Superior temporal gyrus (tissue), 1 donor: Measurements from ENCODE around the gene ZNF837.
A peak's percentile ranks its signal among the peaks of the same experiment; 100 is the strongest.

ENCODE experiments used
- DNase-seq: peaks from one replicate; pipeline ENCODE4 v3.0.0-alpha.2; 2016; ENCODE audit errors: extremely low spot score

The ZNF837 gene

DNA sequence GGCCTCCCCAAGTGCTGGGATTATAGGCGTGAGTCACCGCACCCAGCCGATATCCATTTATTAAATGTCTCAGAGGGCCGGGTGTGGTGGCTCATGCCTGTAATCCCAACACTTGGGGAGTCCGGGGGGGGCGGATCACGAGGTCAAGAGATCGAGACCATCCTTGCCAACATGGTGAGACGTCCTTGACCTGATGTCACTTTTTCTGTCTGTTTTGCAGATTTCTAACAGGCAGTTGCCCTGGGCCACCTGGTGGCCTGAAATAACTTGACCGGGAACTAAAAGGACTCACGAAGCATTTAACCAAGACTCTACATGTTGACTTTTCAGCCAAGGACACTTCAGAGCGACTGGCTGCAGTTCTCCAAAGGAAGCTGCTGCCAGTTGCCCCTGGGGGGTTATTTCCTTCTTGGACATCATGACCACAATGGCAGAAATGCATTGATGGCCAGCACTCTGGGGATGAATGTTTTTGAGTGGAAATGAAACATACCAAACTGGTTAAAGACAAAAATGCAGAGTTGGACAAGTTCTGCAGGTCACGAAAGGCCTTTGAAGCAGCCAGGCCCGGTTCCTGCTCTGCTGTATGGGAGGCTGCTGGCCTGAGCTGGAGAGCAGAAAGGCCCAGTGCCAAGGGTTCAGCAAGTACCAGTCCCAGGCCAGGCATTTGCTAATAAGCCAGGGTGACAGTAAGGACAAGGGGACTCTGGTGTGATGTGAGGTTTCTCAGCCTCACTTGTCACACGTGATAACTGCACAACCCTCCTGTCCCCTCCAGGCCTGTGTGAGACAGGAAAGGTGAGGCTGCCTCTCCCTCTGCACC is 8.3 kb downstream of the ZNF837 start:
- no peak for DNase-seq

- no peak for DNase-seq
Measured at GRCh38 chr19:58368561-58369360, 12.1 kb downstream of the ZNF837 start.

- no peak for DNase-seq
Measured at GRCh38 chr19:58367698-58368454, 13.0 kb downstream of the ZNF837 start.

DNA sequence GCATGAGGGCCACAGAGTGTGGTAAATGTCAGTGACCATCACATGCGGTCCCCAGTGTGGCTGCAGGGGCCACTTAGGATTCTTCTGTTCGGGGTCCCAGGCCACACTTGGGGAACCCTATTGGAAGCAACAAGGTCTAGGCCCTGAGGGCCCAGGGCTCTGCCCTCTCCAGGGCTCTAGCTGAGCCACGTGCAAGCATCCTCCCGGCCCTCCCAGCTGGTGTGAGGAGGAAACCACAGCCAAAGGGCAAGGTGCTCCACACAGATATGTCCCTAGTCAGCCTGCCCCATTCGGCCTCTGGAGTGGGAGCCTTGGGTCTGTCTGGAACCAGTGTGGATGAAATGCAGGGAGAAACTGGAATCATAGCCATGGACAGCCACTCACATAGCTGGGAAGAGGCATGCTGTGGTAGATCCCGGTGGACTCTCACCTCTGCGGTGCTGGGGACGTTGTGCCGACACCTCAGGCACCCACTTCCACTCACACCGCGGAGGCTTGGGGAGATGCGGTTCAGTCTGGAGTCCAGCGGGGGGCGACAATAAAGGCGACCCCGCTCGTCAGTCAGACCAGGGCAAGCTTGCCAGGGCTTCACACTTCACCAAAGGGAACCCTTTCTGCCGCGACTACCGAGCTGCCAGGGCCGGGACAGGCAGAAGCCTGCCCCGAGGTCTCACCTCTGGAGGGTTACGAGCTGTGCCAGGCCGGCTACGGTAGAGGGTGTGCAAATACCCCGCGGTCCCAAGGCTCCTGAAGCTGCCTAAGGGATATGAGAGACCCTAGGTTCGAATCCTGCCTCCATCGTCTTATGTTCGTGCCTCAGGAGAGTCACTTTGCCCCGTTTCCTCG is 14.0 kb downstream of the ZNF837 start:
- no peak for DNase-seq

GRCh38 chr19:58364146-58364545 is 16.7 kb downstream of the ZNF837 start:
- no peak for DNase-seq

DNA sequence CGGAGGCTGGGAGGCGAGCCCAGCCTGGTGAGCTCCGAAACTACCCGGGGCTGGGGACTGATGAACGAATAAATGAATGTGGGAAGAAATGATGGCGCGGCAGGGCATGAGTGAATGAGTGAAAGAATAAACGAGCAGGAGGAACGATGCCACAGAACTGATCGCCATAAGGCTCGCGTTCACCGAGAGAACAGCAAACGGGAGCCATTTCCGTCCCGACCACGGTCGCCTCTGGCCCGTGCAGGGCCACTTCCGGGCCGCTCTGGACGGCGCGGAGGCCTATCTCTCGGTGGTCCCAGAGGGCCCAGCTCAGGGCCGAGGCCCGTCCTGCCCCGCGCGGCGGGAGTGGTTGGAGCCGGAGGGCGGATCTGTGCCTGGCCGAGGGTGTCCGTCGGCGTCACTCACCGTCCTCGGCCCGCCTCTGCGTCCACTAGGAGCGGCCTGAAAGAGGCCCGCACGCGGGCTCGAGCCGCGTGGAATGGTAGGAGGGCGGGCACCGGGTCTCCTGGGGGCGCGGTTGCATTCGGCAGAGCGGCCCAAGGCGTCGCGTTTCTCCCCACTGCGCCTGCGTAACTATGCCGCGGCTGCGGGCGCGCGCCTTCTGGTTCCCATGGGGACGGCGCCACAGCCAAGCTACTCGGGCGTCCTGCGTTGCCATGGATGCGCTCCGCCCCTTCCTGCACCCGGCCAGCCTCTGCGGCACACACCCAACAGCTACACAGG is 18.4 kb downstream of the ZNF837 start, which contains the start of gene ZNF497:
Gene ZNF497 (minus strand): TSS at position 480 of the 723 bp plus-strand sequence. CDS start 5,116 bp downstream, outside the sequence.
- DNase-seq, result peak; percentile 97

DNA sequence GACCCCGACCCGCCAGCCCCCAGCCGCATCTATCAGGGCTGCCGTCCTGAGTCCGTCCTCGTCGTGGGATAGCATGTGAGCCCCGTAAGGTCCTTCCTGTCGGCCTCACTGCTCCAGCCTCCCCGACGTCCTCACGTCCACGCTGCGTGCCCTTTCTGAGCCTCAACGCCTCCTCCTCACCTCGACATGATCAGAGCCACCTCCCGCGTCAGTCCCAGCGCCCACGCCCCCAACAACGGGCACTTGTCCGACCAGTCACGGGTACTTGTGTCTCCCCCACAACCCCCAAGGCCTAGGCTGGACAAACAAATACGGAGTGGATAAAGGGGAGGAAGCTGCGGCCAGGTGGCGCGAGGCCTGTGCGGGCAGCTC is 18.9 kb downstream of the ZNF837 start:
- no peak for DNase-seq

GRCh38 chr19:58357481-58358145 is 23.2 kb downstream of the ZNF837 start:
- no peak for DNase-seq

- no peak for DNase-seq
Measured at GRCh38 chr19:58356766-58357480, 23.9 kb downstream of the ZNF837 start.

DNA sequence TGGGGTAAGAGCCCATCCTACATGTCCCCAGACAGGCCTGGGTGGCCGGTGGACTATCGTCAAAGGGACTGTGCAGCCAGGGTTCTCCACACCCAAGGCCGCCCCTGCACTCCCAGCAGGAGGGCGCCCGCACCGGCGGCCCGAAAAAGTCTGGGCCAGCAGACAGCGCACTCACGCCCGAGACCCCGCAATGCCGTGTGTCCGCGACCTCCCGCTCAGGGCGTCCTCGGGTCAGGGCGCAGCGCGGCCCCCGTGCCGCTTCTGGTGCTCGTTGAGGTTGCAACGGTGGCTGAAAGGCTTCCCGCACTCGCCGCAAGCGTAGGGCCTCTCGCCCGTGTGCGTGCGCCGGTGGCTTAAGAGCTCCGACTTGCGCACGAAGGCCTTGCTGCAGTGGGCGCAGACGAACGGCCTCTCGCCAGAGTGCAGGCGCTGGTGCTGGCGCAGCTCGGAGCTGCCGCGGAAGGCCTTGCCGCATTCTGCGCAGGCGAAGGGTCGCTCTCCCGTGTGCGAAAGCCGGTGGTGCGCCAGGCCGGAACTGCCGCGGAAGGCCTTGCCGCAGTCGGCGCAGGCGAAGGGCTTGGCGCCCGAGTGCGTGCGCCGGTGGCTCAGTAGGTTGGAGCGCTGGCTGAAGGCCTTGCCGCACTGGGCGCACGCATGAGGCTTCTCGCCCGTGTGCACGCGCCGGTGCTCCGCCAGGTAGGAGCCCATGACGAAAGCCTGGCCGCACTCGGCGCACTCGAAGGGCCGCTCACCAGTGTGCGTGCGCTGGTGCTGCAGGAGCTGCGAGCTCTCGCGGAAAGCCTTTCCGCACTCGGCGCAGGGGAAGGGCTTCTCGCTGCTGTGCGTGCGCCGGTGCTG is 24.7 kb downstream of the ZNF837 start:
- DNase-seq, result no peak

- no peak for DNase-seq
Measured at GRCh38 chr19:58355215-58355796, 25.5 kb downstream of the ZNF837 start.

GRCh38 chr19:58354478-58355030 is 26.3 kb downstream of the ZNF837 start:
- DNase-seq, result no peak

GRCh38 chr19:58353717-58354477 is 26.9 kb downstream of the ZNF837 start:
- DNase-seq, result no peak

DNA sequence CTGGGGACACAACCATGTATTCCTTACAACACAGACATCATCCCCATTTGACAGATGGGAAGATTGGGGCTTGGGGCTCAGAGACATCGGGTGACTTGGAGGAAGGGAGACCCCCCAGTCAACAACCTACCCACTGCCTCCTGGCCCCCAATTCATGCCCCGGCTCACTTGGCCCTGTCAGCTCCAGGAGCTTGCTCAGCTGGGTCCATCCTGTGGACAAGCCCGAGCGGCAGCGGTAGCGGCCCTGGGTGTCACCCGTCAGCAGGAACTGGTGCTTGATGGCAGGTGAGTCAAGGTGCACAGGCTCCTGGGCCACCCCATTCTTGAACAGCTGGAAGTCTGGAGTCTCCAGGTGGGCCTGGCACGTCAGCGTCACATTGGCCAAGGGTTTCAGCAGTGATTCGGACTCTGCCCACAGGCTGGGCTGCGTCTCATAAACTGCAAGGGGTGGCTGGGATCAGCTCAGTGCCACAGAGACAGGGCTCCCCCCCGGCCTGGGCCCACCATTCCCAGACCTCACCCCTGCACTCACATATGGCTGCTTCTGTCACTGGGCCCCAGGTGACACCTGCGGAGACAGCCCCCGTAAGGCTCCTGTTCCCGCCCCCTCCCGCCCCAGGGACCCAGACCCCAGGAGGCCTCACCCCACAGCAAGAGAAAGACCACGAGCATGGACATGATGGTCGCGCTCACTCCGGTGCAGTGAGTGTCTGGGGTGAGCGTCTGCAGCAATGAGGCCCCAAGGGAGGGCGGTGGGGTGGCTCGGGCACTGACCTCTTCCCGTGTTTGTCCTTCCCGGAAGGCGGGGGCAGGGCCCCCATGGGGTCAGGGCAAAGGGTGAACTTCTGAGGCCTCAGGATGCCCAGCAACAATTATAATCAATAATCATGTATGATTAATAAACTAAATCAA is 27.8 kb downstream of the ZNF837 start, which contains the start of gene A1BG:
Gene A1BG (minus strand): TSS at position 733 of the 912 bp plus-strand sequence. CDS start 55 bp downstream, at position 678.
- DNase-seq, result no peak

DNA sequence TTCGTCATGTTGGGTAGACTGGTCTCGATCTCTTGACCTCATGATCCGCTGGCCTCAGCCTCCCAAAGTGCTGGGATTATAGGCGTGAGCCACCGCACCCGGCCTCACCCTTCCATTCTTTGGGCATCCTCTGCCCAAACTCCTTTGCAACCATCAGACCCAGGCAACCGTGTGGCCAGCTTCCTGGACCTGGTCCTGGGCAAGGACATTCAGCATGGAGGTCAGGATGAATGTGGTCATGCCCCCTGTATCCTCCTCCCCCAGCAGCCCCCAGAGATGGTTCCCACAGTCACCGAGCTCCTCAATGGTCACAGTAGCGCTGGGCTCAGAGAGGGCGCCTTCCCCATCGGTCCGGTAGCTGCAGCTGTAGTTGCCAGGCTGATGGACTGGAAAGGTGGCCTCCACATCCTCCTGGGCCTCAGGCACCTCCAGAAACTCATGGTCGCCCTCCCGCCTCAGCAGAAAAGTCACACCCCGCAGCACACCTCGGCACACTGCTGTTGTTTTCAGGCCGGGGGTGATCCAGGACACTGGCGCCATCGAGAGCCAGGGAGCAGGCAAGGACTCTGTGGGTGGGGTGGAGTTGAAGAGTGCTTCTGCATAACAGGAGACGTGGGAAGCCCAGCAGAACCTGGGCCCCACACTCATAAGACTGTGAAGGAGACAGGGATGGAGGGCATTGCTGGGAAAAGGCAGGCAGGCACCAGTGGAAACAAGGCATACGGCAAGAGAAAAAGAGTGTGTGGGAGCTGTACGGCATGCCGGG is 28.7 kb downstream of the ZNF837 start:
- no peak for DNase-seq
